Psoas muscle (tissue), 8 donors: ENCODE results near the gene TRIML2. TPM values are rescaled to one million over a fixed set of nuclear protein-coding genes. Genes with fewer than 3 reads are reported as not detected.

Experiments
- ATAC-seq, 4 donors: fragments of 200-7000 bp; cut with Tn5 transposase; one replicate each; pipeline ENCODE4 v1.9.1; 2020; ENCODE audit warnings: moderate library complexity in 3 of 4, mild to moderate bottlenecking in 2 of 4
- DNase-seq, 2 donors: peaks; one replicate each; pipeline ENCODE4 v3.0.0-alpha.2; 2020
- H3K27ac ChIP-seq: fragments of 200-600 bp; one replicate; pipeline ENCODE4 v1.8.0; 2022
- H3K27me3 ChIP-seq, 3 donors: fragments of 200-600 bp in 1 of 3; one replicate each; pipeline versions ENCODE4 v1.6.1 to v1.8.0; 2013 to 2022; ENCODE audit warnings: low read length in 2 of 3, mild to moderate bottlenecking in 2 of 3, moderate library complexity in 1 of 3; ENCODE audit not compliant: insufficient read depth in 3 of 3
- H3K36me3 ChIP-seq, 2 donors: fragments of 200-600 bp in 1 of 2; one replicate each; pipeline versions ENCODE4 v1.6.1 to v1.8.0; 2013 to 2022; ENCODE audit warnings: low read depth in 1 of 2, mild to moderate bottlenecking in 1 of 2, moderate library complexity in 1 of 2; ENCODE audit not compliant: insufficient read depth in 1 of 2
- H3K4me1 ChIP-seq: fragments of 200-600 bp; one replicate; pipeline ENCODE4 v1.8.0; 2022
- H3K4me3 ChIP-seq: fragments of 200-600 bp; one replicate; pipeline ENCODE4 v1.8.0; 2022; ENCODE audit warnings: mild to moderate bottlenecking
- H3K9me3 ChIP-seq: fragments of 200-600 bp; one replicate; pipeline ENCODE4 v1.8.0; 2022
- WGBS, 3 donors: extraction: QIAGEN DNeasy Blood & Tissue Kit; methylation state at CpG; one replicate each; pipeline versions ENCODE4 v1.1.6 to v1.1.7; 2013; 5-methylcytosine and 5-hydroxymethylcytosine counted together
- intact Hi-C, 2 donors: fragments of 100-400 bp; cut with DNase I; formaldehyde crosslinking; loops; one replicate each; pipeline versions ENCODE4 v1.11.0 to v1.14.2; 2022
- polyA plus RNA-seq, 3 donors: library from polyadenylated mRNA; stranded (reverse); fragments of 200-250 nt; gene quantifications; one replicate each; pipeline ENCODE4 v1.2.3, GENCODE V29; 2013
- total RNA-seq, 4 donors: library from RNA; stranded (reverse); fragmentation: NEBNext Ultra II Directional in 2 of 4; extraction: Animal tissue kit (Norgen Biotek cat#: 25700) in 2 of 4; gene quantifications; one replicate each; pipeline versions ENCODE4 v1.2.1 to v1.2.4, GENCODE V29; 2021 to 2023
- TF ChIP-seq, protein P1 (sequence below): fragments of 200-600 bp; IDR thresholded peaks from one replicate; pipeline ENCODE4 v1.8.0; 2022; ENCODE audit warnings: antibody characterized with exemption
- donor health status: healthy with polysubstance abuse.
- donor health status: DM: no; HTN: no; CAD: no; lungs with moderate emphysema.
- donor health status: Bipolar disorder and iron deficiency.
- donor health status: healthy.
- donor health status: DM: yes; HTN: yes; CAD: no.
- donor health status: DM: no; HTN: no; CAD: no.
- donor health status: DM: no; HTN: no; CAD: no.
- donor health status: DM: yes; HTN: yes; CAD: no.

Gene TRIML2
- total and polyA plus RNA-seq, 7 donors: not detected

DNA sequence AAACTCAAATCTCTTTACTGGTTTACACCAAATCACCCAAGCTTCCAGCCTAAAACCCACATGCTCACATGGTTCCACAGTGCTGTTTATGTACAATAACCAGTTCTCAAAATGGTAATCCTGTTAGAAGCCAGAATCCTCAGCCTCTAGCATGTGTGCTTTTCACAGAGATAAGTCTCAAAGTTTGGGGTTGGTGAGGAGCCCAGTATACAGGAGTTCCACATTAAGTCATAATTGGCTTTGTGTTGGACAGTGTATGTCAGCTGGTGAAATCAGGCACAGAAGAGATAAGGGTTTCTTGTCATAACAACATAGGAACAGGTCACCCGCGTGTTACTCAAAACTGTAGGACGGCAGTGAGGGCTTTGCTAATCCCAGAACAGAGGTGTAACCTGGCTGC, 29.7 kb upstream of the TRIML2 start, which contains the start of gene TRIML1:
Gene TRIML1, plus strand, starts transcription at position 301 of the 400 bp plus-strand sequence. CDS start 118 bp downstream, outside the sequence.
- DNase-seq (no peak), ATAC-seq (no peak)
- Histone ChIP-seq H3K27ac (no peak within 1 kb of the TSS), H3K4me1 (no peaks in the 10 kb centered on the region), H3K36me3 (no peaks in the 10 kb centered on the region), H3K9me3 (no peaks in the 10 kb centered on the region), H3K27me3 (no peaks in the 10 kb centered on the region), H3K4me3 (no peak within 1 kb of the TSS)
- TF ChIP-seq, protein P1, sequence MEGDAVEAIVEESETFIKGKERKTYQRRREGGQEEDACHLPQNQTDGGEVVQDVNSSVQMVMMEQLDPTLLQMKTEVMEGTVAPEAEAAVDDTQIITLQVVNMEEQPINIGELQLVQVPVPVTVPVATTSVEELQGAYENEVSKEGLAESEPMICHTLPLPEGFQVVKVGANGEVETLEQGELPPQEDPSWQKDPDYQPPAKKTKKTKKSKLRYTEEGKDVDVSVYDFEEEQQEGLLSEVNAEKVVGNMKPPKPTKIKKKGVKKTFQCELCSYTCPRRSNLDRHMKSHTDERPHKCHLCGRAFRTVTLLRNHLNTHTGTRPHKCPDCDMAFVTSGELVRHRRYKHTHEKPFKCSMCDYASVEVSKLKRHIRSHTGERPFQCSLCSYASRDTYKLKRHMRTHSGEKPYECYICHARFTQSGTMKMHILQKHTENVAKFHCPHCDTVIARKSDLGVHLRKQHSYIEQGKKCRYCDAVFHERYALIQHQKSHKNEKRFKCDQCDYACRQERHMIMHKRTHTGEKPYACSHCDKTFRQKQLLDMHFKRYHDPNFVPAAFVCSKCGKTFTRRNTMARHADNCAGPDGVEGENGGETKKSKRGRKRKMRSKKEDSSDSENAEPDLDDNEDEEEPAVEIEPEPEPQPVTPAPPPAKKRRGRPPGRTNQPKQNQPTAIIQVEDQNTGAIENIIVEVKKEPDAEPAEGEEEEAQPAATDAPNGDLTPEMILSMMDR: no peak
- WGBS, 3 donors: 89 to 92% (median 90%) methylated on average over 3 of the region's 3 CpGs
- intact Hi-C loops: no loop called here

DNA sequence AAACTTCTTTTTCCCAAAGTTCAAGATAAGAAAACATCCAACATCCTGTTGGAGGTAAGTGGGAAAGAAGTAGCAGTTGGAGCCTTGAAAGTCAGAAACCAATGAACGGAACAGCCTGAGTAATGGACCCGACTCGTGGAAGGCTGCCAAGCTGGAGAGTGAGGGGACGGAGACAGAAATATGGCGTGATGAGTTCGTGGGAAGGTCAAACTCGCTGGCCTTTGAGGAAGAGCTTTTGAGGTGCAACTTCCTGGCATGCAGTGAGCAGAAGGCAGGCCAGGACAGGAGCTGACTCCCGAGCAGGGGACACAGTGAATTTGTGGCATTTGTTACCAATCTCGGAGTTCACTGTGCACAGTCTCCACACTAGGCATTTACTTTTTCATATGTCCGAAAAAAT, 28.8 kb upstream of the TRIML2 start:
- no peak for ATAC-seq
- Histone ChIP-seq H3K27ac (no peak overlapping the region), H3K36me3 (no peaks in the 10 kb centered on the region), H3K4me1 (no peaks in the 10 kb centered on the region), H3K27me3 (no peaks in the 10 kb centered on the region), H3K4me3 (no peak overlapping the region), H3K9me3 (no peaks in the 10 kb centered on the region)
- DNase-seq: no peak
- intact Hi-C loops: no loop called here
- 55 to 61% (median 56%) methylated on average over 10 of the region's 10 CpGs for WGBS, 3 donors
- TF ChIP-seq, protein P1: no peak

DNA sequence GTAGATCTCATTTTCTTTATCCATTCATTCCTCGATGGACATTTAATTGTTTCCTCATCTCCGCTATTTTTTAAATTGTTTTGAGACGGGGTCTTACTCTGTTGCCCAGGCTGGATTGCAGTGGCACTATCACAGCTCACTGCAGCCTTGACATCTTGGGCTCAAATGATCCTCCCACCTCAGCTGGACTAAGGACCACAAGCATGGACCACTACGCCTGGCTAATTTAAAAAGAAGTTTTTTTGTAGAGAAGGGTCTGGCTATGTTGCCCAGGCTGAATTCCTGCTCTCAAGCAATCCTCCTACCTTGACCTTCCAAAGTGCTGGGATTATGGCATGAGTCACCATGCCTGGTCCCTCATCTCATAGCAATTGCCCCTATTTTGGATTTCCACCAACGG, 22.8 kb upstream of the TRIML2 start:
- TF ChIP-seq, protein P1: no peak
- WGBS, 3 donors: 77 to 98% (median 93%) methylated on average over 5 of the region's 5 CpGs
- intact Hi-C loops: no loop called here
- Histone ChIP-seq H3K27ac (no peak overlapping the region), H3K27me3 (no peaks in the 10 kb centered on the region), H3K4me3 (no peak overlapping the region), H3K36me3 (no peaks in the 10 kb centered on the region), H3K4me1 (no peaks in the 10 kb centered on the region), H3K9me3 (no peaks in the 10 kb centered on the region)
- no peak for ATAC-seq
- DNase-seq: no peak

DNA sequence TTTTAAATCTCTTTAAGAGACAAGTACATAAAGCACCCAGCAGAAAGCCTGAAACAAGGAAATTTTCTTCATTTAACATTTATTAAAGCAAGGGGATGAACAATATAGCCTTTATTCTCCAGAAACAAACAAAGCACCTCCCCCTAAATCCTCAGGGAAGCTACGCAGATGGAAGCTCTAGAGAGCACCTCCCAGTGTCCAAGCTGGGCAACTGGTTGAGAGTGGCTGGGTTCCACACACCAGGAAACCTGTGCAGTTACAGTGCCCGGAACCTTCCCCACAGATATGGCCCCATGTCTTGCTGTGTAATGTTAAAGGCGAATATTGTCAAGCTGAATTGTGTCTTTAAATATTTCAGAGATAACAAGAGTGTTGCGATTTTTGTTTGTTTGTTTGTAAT, 21.0 kb upstream of the TRIML2 start:
- WGBS, 3 donors: 82 to 91% (median 89%) methylated on average over 4 of the region's 4 CpGs
- no peaks in the 10 kb centered on the region for H3K36me3 ChIP-seq
- no peak overlapping the region for H3K27ac ChIP-seq
- ATAC-seq: no peak
- H3K27me3 ChIP-seq: no peaks in the 10 kb centered on the region
- DNase-seq: no peak
- TF ChIP-seq, protein P1: no peak
- H3K4me1 ChIP-seq: no peaks in the 10 kb centered on the region
- H3K4me3 ChIP-seq: no peak overlapping the region
- H3K9me3 ChIP-seq: no peaks in the 10 kb centered on the region
- intact Hi-C loops: no loop called here

DNA sequence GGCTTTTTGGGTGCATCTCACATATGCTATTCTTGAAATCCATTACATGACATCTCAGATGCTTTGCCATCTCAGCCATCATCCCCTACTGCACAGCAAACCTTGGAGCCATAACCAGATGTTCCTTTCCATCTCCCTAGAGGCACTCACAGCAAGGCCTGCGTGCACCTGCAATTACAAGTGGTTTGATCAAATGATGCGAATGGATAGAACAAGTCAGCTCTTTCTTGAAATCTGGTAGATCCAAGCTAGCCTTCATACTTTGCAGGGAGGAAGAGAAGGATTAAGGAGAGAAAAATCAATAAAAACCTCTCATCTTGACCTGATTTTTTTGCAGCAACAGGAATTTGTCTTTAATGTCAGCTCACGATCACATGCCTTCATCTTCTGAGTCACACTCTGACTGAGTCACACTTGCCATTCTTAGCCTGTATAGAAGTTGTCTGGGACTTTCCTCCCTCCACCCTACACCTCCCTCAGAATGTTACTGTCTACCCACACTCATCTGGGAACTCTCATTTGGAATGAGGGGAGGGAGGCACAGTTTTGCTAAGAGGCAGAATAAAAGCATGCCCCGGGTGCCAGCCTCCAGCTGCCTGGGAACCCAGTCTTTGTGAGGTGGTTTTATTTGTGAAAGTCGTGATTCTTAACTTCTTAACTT, 17.9 kb upstream of the TRIML2 start:
- no peak overlapping the region for H3K27ac ChIP-seq
- no peaks in the 10 kb centered on the region for H3K36me3 ChIP-seq
- intact Hi-C loops: no loop called here
- 51 to 74% (median 62%) methylated on average over 5 of the region's 5 CpGs for WGBS, 3 donors
- DNase-seq (no peak), ATAC-seq (no peak)
- H3K4me3 ChIP-seq: no peak overlapping the region
- H3K4me1 ChIP-seq: no peaks in the 10 kb centered on the region
- TF ChIP-seq, protein P1: no peak
- no peaks in the 10 kb centered on the region for H3K27me3 ChIP-seq
- no peaks in the 10 kb centered on the region for H3K9me3 ChIP-seq
